Hippocampal formation (tissue), 2 donors: Measurements from ENCODE around the gene GBA2.
A peak's percentile ranks its signal among the peaks of the same experiment; 100 is the strongest.

Experiments used
- DNase-seq, 2 donors: peaks; one replicate each; lab custom pipeline; 2025; lab: John Stamatoyannopoulos, UW

The GBA2 gene

GRCh38 chr9:35716230-35716629 is 32.8 kb downstream of the GBA2 start:
- peak in 1 of 2 donors; percentile 8 for DNase-seq

GRCh38 chr9:35714579-35715252 is 34.3 kb downstream of the GBA2 start:
- no peak for DNase-seq

GRCh38 chr9:35714123-35714522 is 34.9 kb downstream of the GBA2 start:
- DNase-seq, result no peak

- no peak for DNase-seq
Observed at GRCh38 chr9:35713578-35713977, 35.5 kb downstream of the GBA2 start.

- DNase-seq, result no peak
Observed at GRCh38 chr9:35712762-35713400, 36.1 kb downstream of the GBA2 start.

- DNase-seq, result no peak
Observed at GRCh38 chr9:35711501-35712428, 37.3 kb downstream of the GBA2 start.

GRCh38 chr9:35710818-35711500 is 38.1 kb downstream of the GBA2 start:
- no peak for DNase-seq

GRCh38 chr9:35708146-35708545 is 40.9 kb downstream of the GBA2 start:
- no peak for DNase-seq

GRCh38 chr9:35706951-35707350 is 42.1 kb downstream of the GBA2 start:
- DNase-seq, result no peak

- DNase-seq, result no peak
Observed at GRCh38 chr9:35705836-35706430, 43.1 kb downstream of the GBA2 start.

GRCh38 chr9:35705372-35705771 is 43.7 kb downstream of the GBA2 start:
- DNase-seq, result no peak

- no peak for DNase-seq
Observed at GRCh38 chr9:35703906-35704672, 44.9 kb downstream of the GBA2 start.

- no peak for DNase-seq
Observed at GRCh38 chr9:35702696-35703095, 46.3 kb downstream of the GBA2 start.

GRCh38 chr9:35700942-35701341 is 48.1 kb downstream of the GBA2 start:
- DNase-seq, result no peak

GRCh38 chr9:35700031-35700430 is 49.0 kb downstream of the GBA2 start:
- DNase-seq, result no peak

GRCh38 chr9:35698231-35698630 is 50.8 kb downstream of the GBA2 start:
- DNase-seq, result no peak

GRCh38 chr9:35697486-35697885 is 51.5 kb downstream of the GBA2 start:
- DNase-seq, result no peak

- no peak for DNase-seq
Observed at GRCh38 chr9:35696520-35697215, 52.4 kb downstream of the GBA2 start.

- no peak for DNase-seq
Observed at GRCh38 chr9:35695943-35696401, 53.1 kb downstream of the GBA2 start.

- no peak for DNase-seq
Observed at GRCh38 chr9:35691757-35692301, 57.2 kb downstream of the GBA2 start.
